Measurements from ENCODE around the gene ID3. TPM values are rescaled to one million over a fixed set of nuclear protein-coding genes. Genes with fewer than 3 reads are reported as not detected.
A peak's percentile ranks its signal among the peaks of the same experiment; 100 is the strongest.

Gene ID3
- 909 and 1,078 TPM in 2 replicates for total RNA-seq (2014; rRNA removed; shearing (Covaris generic))

DNA sequence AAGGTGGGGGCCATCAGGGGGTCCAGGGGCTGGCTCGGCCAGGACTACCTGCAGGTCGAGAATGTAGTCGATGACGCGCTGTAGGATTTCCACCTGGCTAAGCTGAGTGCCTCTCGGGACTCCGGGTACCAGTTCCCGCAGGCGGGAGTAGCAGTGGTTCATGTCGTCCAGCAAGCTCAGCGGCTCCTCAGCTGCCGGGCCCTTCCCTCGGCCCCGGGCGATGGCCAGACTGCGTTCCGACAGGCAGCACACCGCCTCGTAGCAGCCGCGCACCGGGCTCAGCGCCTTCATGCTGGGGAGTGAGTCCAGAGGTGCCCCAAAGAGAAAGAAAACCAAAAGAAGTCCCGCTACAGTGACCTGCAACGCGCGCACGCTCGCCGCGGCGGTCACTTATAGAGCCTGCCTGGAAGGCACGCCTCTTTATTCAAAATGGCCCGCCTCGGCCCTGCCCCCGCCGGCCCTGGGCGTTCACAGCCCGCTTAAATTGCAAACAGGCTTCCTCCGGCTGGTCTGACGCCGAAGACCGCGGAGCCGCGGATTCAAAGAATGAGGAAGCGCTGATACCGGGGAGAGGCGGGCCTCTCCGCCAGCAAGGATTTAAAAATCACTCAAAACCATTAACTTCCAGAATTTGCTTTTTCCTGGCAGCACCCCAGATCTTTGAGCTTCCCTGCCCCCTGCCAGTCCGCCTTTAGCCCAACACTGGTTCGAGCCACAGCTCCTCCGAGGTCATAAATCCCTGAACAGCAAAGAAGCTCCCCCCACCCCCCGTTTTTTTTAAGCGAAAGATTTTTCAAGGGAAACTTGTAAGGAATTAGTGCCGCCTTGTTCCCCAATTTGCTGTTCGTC, at the start of gene ID3:
TSS of gene ID3 (minus strand) at position 366 of the 849 bp plus-strand sequence. CDS start at position 291, 75 bp downstream.
- peak; percentile 99 for DNase-seq (ENCODE audit: low read depth)

- DNase-seq (ENCODE audit: low read depth) = no peak
These were observed 48.6 kb upstream of the ID3 start for GRCh38 chr1:23607944-23608343.

DNA sequence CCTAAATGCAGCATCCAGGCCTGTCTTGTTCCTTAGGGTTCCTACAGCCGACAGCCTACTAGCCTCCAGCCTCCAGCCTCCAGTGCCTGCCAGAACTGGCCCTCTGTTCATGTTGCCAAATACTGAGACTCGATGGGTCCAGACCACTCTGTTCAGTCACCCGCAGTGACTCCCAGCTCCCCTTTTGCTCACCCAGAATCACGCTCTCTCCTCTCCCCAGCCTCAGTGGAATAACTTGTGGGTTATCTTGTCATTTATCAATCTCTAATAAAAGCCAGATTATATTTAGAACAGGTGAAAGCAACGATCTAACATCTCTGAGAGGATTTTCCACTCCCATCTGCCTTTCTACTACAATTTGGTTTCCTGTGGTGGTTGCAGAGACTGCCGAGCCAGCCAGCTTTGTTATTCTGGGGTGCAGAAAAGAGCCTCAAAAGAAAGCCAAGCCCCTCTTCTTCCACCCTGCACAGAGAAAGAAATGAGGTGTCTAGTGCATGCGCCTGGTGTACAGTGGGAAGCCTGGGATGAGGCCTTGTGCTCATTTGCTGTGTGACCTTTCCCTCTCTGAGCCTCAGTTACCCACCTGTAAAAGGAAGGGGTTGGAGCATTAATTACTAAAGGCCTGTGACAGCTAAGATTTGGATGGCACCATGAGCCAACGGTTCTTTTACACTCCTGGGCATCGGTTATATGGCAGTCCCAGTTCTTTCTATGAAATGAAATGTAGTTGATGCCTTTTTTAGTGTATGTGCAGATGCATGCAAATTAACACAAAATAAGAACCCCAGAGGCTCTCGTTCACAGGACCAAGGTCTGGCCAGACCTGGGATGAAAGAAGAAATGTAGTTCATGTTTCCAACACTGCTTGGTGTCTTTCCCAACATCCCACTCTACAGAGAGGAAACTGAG, 42.9 kb upstream of the ID3 start:
- no peak for DNase-seq (ENCODE audit: low read depth)

DNA sequence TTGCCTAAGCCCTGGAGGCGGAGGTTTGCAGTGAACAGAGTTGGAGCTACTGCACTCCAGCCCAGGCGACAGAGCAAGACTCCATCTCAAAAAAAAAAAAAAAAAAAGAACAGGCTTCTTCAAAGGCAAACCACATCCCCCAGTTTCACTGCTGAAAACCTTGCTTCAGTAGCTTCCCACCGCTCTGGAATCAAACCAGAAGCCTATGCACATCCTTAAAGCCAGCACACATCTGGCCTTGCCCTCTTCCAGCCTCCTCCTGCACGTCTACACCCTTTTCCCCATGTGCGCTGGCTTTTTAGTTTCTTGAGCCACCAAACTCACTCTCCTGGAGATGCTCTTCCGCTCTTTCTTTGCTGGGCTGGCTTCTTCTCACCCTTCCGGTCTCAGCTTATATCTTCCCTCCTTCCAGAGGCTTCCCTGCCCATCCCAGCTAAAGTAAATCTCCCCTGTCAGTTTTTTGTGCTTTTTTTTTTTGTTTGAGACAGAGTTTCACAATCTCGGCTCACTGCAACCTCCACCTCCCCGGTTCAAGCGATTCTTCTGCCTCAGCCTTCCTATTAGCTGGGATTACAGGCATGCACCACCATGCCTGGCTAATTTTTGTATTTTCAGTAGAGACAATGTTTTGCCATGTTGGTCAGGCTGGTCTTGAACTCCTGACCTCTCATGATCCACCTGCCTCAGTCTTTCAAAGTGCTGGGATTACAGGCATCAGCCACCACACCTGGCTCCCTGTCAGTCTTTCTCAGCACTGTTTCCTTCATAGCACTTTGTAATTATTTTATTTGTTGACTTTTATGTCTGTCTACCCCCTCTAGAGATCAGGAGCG, 42.0 kb upstream of the ID3 start:
- DNase-seq (ENCODE audit: low read depth) = no peak

- DNase-seq (ENCODE audit: low read depth) = no peak
These were observed 41.0 kb upstream of the ID3 start for GRCh38 chr1:23600283-23600682.

- DNase-seq (ENCODE audit: low read depth) = no peak
These were observed 39.8 kb upstream of the ID3 start for GRCh38 chr1:23599125-23599524.

DNA sequence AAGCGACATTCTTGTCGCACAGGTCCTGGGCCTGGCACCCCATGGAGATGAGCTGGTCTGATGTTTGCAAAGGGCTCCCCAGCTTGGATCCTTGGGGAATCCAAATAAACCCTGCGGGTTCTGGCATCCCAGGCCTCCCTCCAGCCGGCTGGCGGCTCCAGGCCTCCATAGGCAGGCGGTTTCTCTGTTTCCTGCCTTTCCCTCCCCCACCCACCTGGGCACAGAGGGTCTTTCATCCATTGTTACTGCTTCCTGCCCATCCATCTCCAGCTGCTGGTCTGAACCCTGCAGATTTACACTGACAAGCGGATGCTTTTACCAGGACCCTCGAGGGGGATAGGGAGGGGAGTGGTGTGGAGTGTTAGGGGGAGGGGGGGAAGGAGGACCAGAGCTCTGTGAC, 39.1 kb upstream of the ID3 start:
- DNase-seq (ENCODE audit: low read depth) = no peak

GRCh38 chr1:23597635-23598388, 38.5 kb upstream of the ID3 start:
- DNase-seq (ENCODE audit: low read depth) = no peak

DNA sequence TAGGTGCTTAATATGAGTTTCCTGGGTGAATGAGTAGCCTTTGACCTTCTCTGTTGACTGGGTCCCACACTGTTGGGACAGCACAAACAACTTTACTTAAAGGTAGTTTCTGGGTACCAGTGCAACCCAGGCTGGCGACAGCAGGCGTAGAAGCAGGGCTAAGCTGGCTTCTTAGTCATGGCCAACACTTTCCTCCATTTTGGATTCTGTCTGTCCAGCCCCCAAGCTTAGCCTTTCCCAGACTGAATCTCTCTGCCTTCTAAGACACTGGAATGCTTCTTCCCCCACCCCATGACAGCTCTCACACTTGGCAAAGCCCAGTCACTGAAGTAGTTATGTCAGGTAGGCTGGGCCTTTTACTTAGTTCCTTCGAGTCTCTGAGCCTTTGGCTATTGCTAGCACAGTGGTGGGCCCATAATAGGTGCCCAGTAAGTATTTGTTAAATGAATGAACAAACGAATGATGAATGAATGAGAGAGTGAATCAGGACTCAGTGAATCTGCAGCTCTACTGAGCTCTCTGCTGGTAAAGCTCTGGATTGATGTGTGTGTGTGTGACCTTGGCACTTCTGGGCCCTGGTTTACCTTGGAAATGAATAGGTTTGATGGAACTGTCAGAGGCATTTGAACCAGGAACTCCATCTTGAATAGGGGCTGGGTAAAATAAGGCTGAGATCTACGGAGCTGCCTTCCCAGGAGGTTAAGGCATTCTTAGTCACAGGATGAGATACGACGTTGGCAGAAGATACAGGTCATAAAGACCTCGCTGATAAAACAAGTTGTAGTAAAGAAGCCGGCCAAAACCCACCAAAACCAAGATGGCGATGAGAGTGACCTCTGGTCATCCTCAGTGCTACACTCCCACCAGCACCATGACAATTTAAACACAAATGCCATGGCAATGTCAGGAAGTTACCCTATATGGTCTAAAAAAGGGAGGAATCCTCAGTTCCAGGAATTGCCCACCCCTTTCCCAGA, 37.4 kb upstream of the ID3 start:
- no peak for DNase-seq (ENCODE audit: low read depth)

DNA sequence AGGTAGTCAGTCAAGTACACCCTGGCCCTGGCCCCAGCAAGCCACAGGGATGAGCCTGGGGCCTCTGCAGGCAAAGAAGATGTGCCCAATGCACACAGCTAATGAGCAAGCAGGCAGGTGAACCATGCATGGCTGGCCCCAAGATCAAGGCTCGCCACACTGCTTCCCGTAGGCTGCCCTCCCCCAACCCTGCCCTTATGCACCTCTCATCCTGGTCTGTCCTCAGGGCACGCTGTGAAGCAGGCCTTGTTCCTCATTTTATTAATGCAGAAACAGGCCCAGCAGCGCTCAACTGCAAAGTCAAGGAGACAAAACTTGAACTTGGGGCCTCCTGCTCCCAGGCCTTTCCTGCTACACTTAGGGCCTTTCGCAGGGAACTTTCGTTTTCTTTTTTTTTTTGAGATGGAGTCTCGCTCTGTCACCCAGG, 35.6 kb upstream of the ID3 start:
- no peak for DNase-seq (ENCODE audit: low read depth)

DNA sequence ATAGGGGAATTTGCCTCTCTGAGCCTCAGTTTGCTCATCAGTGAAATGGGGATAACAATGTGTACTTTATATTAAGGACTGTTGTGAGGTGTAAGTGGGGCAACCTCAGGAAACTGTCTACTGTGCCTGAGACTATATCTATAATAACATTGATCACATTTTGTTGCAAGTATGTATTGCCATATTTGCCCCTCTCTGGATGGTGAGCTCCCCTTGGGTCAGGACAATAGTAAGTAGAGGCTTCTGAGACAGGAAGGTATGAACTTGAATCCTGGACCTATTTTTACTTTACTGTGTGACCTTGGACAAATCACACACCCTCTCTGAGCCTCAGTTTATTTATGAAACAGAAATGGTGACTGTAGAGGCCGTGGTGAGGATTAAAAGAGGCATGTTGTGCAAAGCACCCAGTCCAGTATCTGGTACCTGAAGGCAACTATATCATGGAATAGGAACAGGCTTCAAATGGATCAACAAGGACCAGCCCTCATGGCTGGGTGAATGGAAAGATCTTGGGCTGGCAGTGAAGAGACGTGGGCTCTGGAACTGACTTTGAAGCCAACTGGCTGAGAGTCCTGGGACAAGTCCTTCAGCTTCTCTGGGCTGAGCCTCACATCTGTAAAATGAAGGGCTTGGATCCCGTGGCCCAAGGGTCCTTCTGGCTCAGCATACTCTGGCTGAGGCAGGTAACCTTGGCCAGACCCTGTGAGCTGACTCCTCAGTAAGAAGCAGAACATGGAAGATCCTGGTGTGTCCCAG, 35.0 kb upstream of the ID3 start:
- no peak for DNase-seq (ENCODE audit: low read depth)

DNA sequence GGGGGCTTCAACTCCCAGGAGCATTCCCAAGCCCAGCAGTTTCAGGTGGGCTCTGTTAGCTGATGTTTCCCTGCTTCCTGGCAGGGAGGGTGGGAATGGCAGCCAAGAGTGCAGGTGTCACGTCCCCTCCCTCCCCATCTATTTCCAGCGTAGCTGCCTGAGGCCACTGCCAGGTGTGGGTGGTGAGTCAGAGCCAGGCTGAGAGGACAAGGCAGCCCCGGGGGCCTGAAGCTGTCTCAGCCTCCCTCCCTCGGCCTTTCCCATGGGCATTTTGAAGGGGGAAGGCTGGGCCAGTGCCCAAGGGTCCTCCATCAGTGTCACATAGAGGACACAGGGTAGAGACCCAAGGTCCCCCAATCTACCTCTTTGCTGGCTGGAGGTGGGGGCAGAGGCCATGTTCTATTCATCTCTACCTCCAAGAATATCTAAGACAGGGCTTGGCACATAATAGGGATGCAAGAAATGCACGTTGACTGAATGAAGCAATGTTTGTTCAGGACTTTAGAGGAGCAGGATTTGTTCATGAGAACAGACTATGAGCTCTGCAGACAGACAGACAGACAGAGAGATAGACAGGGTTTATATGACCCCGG, 34.4 kb upstream of the ID3 start:
- peak; percentile 85 for DNase-seq (ENCODE audit: low read depth)

- DNase-seq (ENCODE audit: low read depth) = no peak
These were observed 33.8 kb upstream of the ID3 start for GRCh38 chr1:23593042-23593521.

- no peak for DNase-seq (ENCODE audit: low read depth)
These were observed 33.0 kb upstream of the ID3 start for GRCh38 chr1:23592209-23592892.

DNA sequence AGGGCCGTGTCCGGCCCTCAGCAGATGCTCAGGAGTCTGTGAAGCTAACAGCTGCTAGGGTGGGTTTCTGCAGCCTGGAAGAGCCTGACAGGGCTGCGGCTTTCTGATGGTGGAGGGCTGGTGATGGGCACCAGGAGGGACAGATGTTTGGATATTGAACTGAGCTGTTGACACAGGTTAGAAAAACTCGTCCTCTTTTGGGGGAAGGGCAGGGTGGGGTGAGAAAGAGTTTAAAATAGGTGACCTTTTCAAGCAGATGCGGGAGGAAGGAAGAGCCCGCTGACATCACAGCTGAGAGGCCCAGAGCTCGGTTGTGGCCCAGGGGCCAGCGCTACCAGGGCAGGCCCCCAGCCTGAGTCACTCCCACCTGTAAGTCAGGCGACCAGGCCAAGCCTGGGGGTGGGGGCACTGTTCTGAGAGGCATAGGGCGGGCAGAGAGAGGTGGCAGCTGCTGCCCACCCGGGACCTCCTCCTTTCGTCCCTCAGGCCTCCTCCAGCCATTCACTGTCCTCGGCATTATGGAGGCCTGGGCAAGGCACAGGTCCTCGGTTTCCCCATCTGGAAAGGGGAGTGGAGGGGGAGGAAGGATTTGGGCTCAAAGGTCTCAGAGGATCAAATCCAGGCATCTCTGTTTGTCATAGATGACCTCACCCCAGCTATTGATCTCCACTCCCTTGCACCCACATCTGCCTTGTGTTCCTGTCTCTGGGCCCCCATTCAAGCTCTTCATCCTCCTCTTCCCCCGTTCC, 32.3 kb upstream of the ID3 start:
- no peak for DNase-seq (ENCODE audit: low read depth)

DNA sequence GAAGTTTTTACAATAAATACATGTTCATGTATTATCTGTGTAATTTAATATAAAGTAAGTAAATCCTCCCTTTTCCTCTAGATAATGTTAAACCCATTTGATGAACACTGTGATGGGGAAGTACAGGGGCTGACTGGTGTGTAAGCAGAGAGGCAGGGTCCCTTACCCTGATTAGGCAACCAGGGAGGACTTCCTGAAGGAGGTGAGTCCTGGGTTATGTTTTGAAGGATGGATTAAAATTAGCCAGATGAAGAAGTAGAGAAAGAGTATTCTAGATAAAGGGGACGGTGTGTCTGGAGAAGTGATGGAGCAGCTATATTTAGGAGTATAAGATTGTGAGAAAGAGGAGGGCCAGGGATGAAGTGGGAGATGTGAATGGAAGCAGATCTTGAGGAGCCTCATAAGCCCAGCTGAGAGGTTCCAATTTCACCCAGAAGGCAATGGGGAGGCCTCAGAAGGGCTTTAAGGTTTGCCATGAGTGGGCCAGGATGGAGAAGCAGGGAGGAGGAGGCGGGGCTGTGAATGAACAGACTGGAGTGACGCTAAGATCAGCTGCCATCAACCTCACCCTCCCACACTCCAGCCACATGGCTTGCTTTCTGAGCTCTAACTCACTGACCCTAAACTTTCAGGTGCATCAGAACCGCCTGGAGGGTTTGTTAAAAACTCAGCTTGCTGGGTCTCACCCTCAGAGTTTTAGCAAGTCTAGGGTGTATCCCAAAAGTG, 30.9 kb upstream of the ID3 start:
- no peak for DNase-seq (ENCODE audit: low read depth)

Measured in M059J (cell line).